H1 (cell line): ENCODE results near the gene R3HCC1L. TPM values are rescaled to one million over a fixed set of nuclear protein-coding genes. Genes with fewer than 3 reads are reported as not detected.
A peak's percentile ranks its signal among the peaks of the same experiment; 100 is the strongest.

Experiments used
- CTCF ChIA-PET: fragments of 300-600 bp; sonication (Branson Sonifier 250); formaldehyde crosslinking; loops from one replicate; lab custom pipeline; 2021; ENCODE audit not compliant: partially characterized antibody; lab: Charles Lee
- POLR2A ChIA-PET: fragments of 300-600 bp; sonication (Branson Sonifier 250); formaldehyde crosslinking; loops from one replicate; lab custom pipeline; 2021; ENCODE audit warnings: inconsistent platforms; ENCODE audit not compliant: partially characterized antibody; lab: Charles Lee
- DNase-seq, 2 experiments: peaks; one replicate each; pipeline versions ENCODE4 v3.0.0 to v3.0.0-alpha.2; 2010 to 2022; ENCODE audit warnings: low spot score in 2 of 2, low read depth in 1 of 2, mixed read lengths in 1 of 2
- FAIRE-seq: peaks from 2 replicates; lab custom pipeline; 2011; peaks lifted over from hg19 to GRCh38; lab: Jason Lieb, UNC
- H2AFZ ChIP-seq: 2 replicates; pipeline ENCODE4 v1.8.1; 2012; ENCODE audit warnings: low read length, inconsistent platforms
- H2AK5ac ChIP-seq: 2 replicates; pipeline ENCODE4 v1.6.1; 2013; ENCODE audit warnings: low read depth, low read length
- H2BK120ac ChIP-seq: replicated peaks from 2 replicates; pipeline ENCODE3; 2013; ENCODE audit warnings: low read depth, low read length, inconsistent platforms
- H2BK12ac ChIP-seq: 2 replicates; pipeline ENCODE4 v1.6.1; 2013; ENCODE audit warnings: low read depth, low read length
- H2BK15ac ChIP-seq: 2 replicates; pipeline ENCODE4 v1.6.1; 2013; ENCODE audit warnings: low read length
- H2BK20ac ChIP-seq: 2 replicates; pipeline ENCODE4 v1.6.1; 2013; ENCODE audit warnings: low read length
- H2BK5ac ChIP-seq: 2 replicates; pipeline ENCODE4 v1.6.1; 2013; ENCODE audit warnings: low read depth, low read length
- H3K14ac ChIP-seq: 2 replicates; pipeline ENCODE4 v1.6.1; 2013; ENCODE audit warnings: inconsistent platforms; ENCODE audit not compliant: insufficient read length
- H3K18ac ChIP-seq: 2 replicates; pipeline ENCODE4 v1.6.1; 2013; ENCODE audit warnings: low read length; ENCODE audit errors: extremely low read depth
- H3K23ac ChIP-seq: 2 replicates; pipeline ENCODE4 v1.6.1; 2013; ENCODE audit warnings: inconsistent platforms; ENCODE audit not compliant: insufficient read length
- H3K23me2 ChIP-seq: 2 replicates; pipeline ENCODE4 v1.6.1; 2013; ENCODE audit warnings: low read depth, low read length
- H3K27ac ChIP-seq: 2 replicates; pipeline ENCODE4 v1.6.1; 2011; ENCODE audit warnings: low read depth, low read length, inconsistent platforms
- H3K27me3 ChIP-seq, 4 experiments: replicated peaks in 1 of 4; 1 replicate in 1 of 4; 2 replicates in 3 of 4; pipeline versions ENCODE4 v1.6.1 to v1.8.1; 2011 to 2013; ENCODE audit warnings: low read length in 3 of 4, mild to moderate bottlenecking in 3 of 4, inconsistent platforms in 2 of 4, mixed read lengths in 2 of 4, moderate library complexity in 1 of 4; ENCODE audit not compliant: control insufficient read depth in 3 of 4, insufficient read depth in 3 of 4; ENCODE audit errors: extremely low read depth in 1 of 4
- H3K36me3 ChIP-seq, 4 experiments: 2 replicates each; pipeline versions ENCODE4 v1.6.1 to v1.8.1; 2011 to 2013; ENCODE audit warnings: mild to moderate bottlenecking in 4 of 4, low read length in 3 of 4, moderate library complexity in 2 of 4, control low read depth in 1 of 4, inconsistent platforms in 1 of 4; ENCODE audit not compliant: insufficient read depth in 4 of 4, control insufficient read depth in 2 of 4
- H3K4ac ChIP-seq: replicated peaks from 2 replicates; pipeline ENCODE3; 2013; ENCODE audit warnings: low read length, low read depth, mixed read lengths, inconsistent platforms; ENCODE audit not compliant: insufficient read length
- H3K4me1 ChIP-seq, 4 experiments: replicated peaks in 1 of 4; 1 replicate in 1 of 4; 2 replicates in 3 of 4; pipeline versions ENCODE4 v1.6.1 to v1.8.1; 2011 to 2013; ENCODE audit warnings: low read length in 3 of 4, inconsistent platforms in 2 of 4, mixed read lengths in 1 of 4; ENCODE audit not compliant: insufficient read depth in 4 of 4, control insufficient read depth in 3 of 4
- H3K4me2 ChIP-seq, 2 experiments: 2 replicates each; pipeline versions ENCODE4 v1.6.1 to v1.8.1; 2011 to 2013; ENCODE audit warnings: low read depth in 2 of 2, low read length in 2 of 2, control low read depth in 1 of 2, inconsistent platforms in 1 of 2, mild to moderate bottlenecking in 1 of 2; ENCODE audit not compliant: insufficient read depth in 1 of 2
- H3K4me3 ChIP-seq, 4 experiments: fragments of 200-600, 300-600 bp in 1 of 4; sonication (generic), shearing (Covaris generic), sonication (Bioruptor Twin) in 1 of 4; 2 replicates each; pipeline versions ENCODE4 v1.5.1 to v1.8.1; 2011 to 2016; ENCODE audit warnings: low read length in 4 of 4, low read depth in 3 of 4, control low read depth in 2 of 4, inconsistent platforms in 2 of 4, mild to moderate bottlenecking in 2 of 4, mixed read lengths in 1 of 4, moderate library complexity in 1 of 4; ENCODE audit not compliant: insufficient read depth in 2 of 4; ENCODE audit errors: extremely low read depth in 1 of 4
- H3K56ac ChIP-seq: replicated peaks from 2 replicates; pipeline ENCODE3; 2013; ENCODE audit warnings: low read depth, mild to moderate bottlenecking, mixed read lengths, low read length, inconsistent platforms; ENCODE audit not compliant: insufficient read length
- H3K79me1 ChIP-seq: 2 replicates; pipeline ENCODE4 v1.6.1; 2013; ENCODE audit warnings: low read depth, low read length, control low read depth
- H3K79me2 ChIP-seq, 2 experiments: 2 replicates each; pipeline versions ENCODE4 v1.6.1 to v1.8.1; 2012 to 2013; ENCODE audit warnings: low read length in 2 of 2, mild to moderate bottlenecking in 2 of 2, inconsistent platforms in 1 of 2; ENCODE audit not compliant: insufficient read depth in 2 of 2, control insufficient read depth in 1 of 2
- H3K9ac ChIP-seq, 4 experiments: replicated peaks in 1 of 4; 1 replicate in 1 of 4; 2 replicates in 3 of 4; pipeline versions ENCODE4 v1.6.1 to v1.8.1; 2011 to 2013; ENCODE audit warnings: low read depth in 3 of 4, low read length in 3 of 4, control low read depth in 2 of 4, mild to moderate bottlenecking in 2 of 4, moderate library complexity in 2 of 4, inconsistent platforms in 1 of 4; ENCODE audit errors: extremely low read depth in 1 of 4
- H3K9me3 ChIP-seq, 2 experiments: 2 replicates each; pipeline versions ENCODE4 v1.6.1 to v1.8.1; 2012 to 2013; ENCODE audit warnings: mild to moderate bottlenecking in 2 of 2, moderate library complexity in 2 of 2, control low read depth in 1 of 2, inconsistent platforms in 1 of 2, low read depth in 1 of 2, low read length in 1 of 2, mixed read lengths in 1 of 2; ENCODE audit not compliant: insufficient read depth in 2 of 2
- H4K20me1 ChIP-seq, 2 experiments: replicated peaks in 1 of 2; 2 replicates each; pipeline versions ENCODE3 to v1.8.1; 2011 to 2013; ENCODE audit warnings: inconsistent platforms in 2 of 2, low read length in 2 of 2, mild to moderate bottlenecking in 1 of 2; ENCODE audit not compliant: insufficient read depth in 2 of 2, control insufficient read depth in 1 of 2
- H4K5ac ChIP-seq: 2 replicates; pipeline ENCODE4 v1.6.1; 2013; ENCODE audit warnings: low read length, low read depth, mixed read lengths, inconsistent platforms; ENCODE audit not compliant: insufficient read length
- H4K8ac ChIP-seq: 2 replicates; pipeline ENCODE4 v1.8.0; 2013; ENCODE audit warnings: mild to moderate bottlenecking, moderate library complexity, low read length, inconsistent platforms; ENCODE audit not compliant: insufficient read depth; ENCODE audit errors: extremely low read depth
- H4K91ac ChIP-seq: replicated peaks from 2 replicates; pipeline ENCODE3; 2013; ENCODE audit warnings: low read length, mixed read lengths, inconsistent platforms; ENCODE audit not compliant: insufficient read length
- BACH1 ChIP-seq: IDR thresholded peaks from 2 replicates; pipeline ENCODE4 v1.6.1; 2012; ENCODE audit warnings: low read length, improper control_type of control experiment
- CEBPB ChIP-seq: IDR thresholded peaks from 2 replicates; pipeline ENCODE4 v1.6.1; 2012; ENCODE audit warnings: low read depth, low read length
- CHD1 ChIP-seq: IDR thresholded peaks from 2 replicates; pipeline ENCODE4 v1.6.1; 2012; ENCODE audit warnings: low read depth, low read length, improper control_type of control experiment
- EP300 ChIP-seq, 2 experiments: IDR thresholded peaks; 1 replicate in 1 of 2; 2 replicates in 1 of 2; pipeline ENCODE4 v1.6.1; 2011 to 2012; ENCODE audit warnings: low read depth in 2 of 2, low read length in 2 of 2, mild to moderate bottlenecking in 2 of 2, borderline replicate concordance in 1 of 2, inconsistent platforms in 1 of 2, moderate library complexity in 1 of 2
- GABPA ChIP-seq: IDR thresholded peaks from 2 replicates; pipeline ENCODE4 v1.6.1; 2011; ENCODE audit warnings: mild to moderate bottlenecking, low read length, moderate library complexity, borderline replicate concordance; ENCODE audit not compliant: insufficient read depth
- KDM1A ChIP-seq: fragments of 200-600, 300-600 bp; sonication (generic); IDR thresholded peaks from 2 replicates; pipeline ENCODE4 v1.7.1; 2016; ENCODE audit warnings: mild to moderate bottlenecking, low read length, borderline replicate concordance
- MAFK ChIP-seq: IDR thresholded peaks from 2 replicates; pipeline ENCODE4 v1.6.1; 2012; ENCODE audit warnings: low read depth, mild to moderate bottlenecking, improper control_type of control experiment, low read length
- MAX ChIP-seq: IDR thresholded peaks from 2 replicates; pipeline ENCODE4 v1.6.1; 2012; ENCODE audit warnings: inconsistent platforms
- NANOG ChIP-seq: IDR thresholded peaks from 2 replicates; pipeline ENCODE4 v1.6.1; 2011; ENCODE audit warnings: low read length, low read depth, mild to moderate bottlenecking, inconsistent platforms; ENCODE audit not compliant: insufficient read depth, poor library complexity, severe bottlenecking
- POU5F1 ChIP-seq: IDR thresholded peaks from 2 replicates; pipeline ENCODE4 v1.6.1; 2011; ENCODE audit warnings: low read depth, mild to moderate bottlenecking, low read length, moderate library complexity
- RAD21 ChIP-seq, 2 experiments: IDR thresholded peaks in 1 of 2; conservative IDR thresholded peaks in 1 of 2; 2 replicates each; pipeline ENCODE4 v1.6.1; 2011; ENCODE audit warnings: low read depth in 2 of 2, low read length in 2 of 2, improper control_type of control experiment in 1 of 2, inconsistent platforms in 1 of 2, mild to moderate bottlenecking in 1 of 2, moderate library complexity in 1 of 2
- SIX5 ChIP-seq: IDR thresholded peaks from 2 replicates; pipeline ENCODE4 v1.6.1; 2011; ENCODE audit warnings: mild to moderate bottlenecking, low read depth, low read length
- YY1 ChIP-seq: IDR thresholded peaks from 2 replicates; pipeline ENCODE4 v1.6.1; 2011; ENCODE audit warnings: low read depth, mild to moderate bottlenecking, low read length
- WGBS, 2 experiments: shearing (Covaris generic) in 1 of 2; methylation state at CpG; one replicate each; pipeline versions ENCODE4 v1.1.6 to v1.1.7; 2013 to 2015; ENCODE audit warnings: low lambda C conversion rate in 2 of 2, mixed read lengths in 2 of 2, inconsistent platforms in 1 of 2, low coverage in 1 of 2, missing lambda C conversion rate in 1 of 2; ENCODE audit not compliant: insufficient replicate concordance in 2 of 2, insufficient coverage in 1 of 2, insufficient read length in 1 of 2; ENCODE audit errors: extremely low coverage in 1 of 2, missing lambda C conversion rate in 1 of 2; 5-methylcytosine and 5-hydroxymethylcytosine counted together
- polyA plus RNA-seq, 7 experiments: library from polyadenylated mRNA; depleted of rRNA in 3 of 7; stranded (reverse) in 5 of 7; unstranded in 2 of 7; fragments of >200 nt in 5 of 7; fragments of 200-250 nt in 2 of 7; gene quantifications; 1 replicate in 5 of 7; 2 replicates in 1 of 7; 4 replicates in 1 of 7; pipeline versions ENCODE4 v1.2.1 to v1.2.3, GENCODE V29; 2011 to 2013; ENCODE audit warnings: missing spikeins in 2 of 7, mixed read lengths in 2 of 7
- total RNA-seq: library from RNA; stranded (reverse); fragmentation: NEBNext Ultra II Directional; extraction: Animal tissue kit (Norgen Biotek cat#: 25700); gene quantifications from 2 replicates; pipeline ENCODE4 v1.2.1, GENCODE V29; 2021

R3HCC1L gene
- total and polyA plus RNA-seq, 2 of the 8 experiments (the other 6 are each of a cell fraction or from before 2014, with no cell fraction given) = 6.9 to 13.9 TPM

GRCh38 chr10:98168147-98168546 lies 33.7 kb downstream of the R3HCC1L start:
- WGBS, 2 experiments = 54% methylated on average over 7 of the region's 7 CpGs; no CpG with 5 or more reads in 1 of the 2 experiments
- Histone ChIP-seq H4K20me1 (peaks cover 0 to 2% of the 10 kb centered on the region in 2 experiments), H3K4me2 (peak overlapping the region; percentile 46 to 59; a peak in 3 of 4 replicates), H3K79me1 (no peaks in the 10 kb centered on the region; the same call in 1 of the 2 replicates), H3K9ac (no peak overlapping the region), H2AK5ac (no peak overlapping the region), H3K23me2 (no peaks in the 10 kb centered on the region), H3K4ac (no peak overlapping the region), H2BK5ac (0 out of 2 replicates have a peak overlapping the region, but pooled peaks have one; percentile 6), H3K9me3 (no peaks in the 10 kb centered on the region), H3K79me2 (peaks cover 0 to 2% of the 10 kb centered on the region in 2 experiments; a peak in 2 of 4 replicates), H3K27me3 (no peaks in the 10 kb centered on the region), H2BK12ac (no peak overlapping the region), H3K56ac (no peak overlapping the region), H3K18ac (no peak overlapping the region), H2BK20ac (no peak overlapping the region), H3K27ac (no peak overlapping the region), H3K4me1 (peaks cover 2 to 9% (median 7%) of the 10 kb centered on the region in 4 experiments), H4K91ac (no peak overlapping the region), H4K5ac (no peak overlapping the region), H2BK15ac (no peak overlapping the region), H3K23ac (no peak overlapping the region), H3K14ac (no peak overlapping the region), H2BK120ac (no peak overlapping the region), H3K4me3 (peak overlapping the region in 1 of 4 experiments; percentile 23; a peak in 1 of 8 replicates), H4K8ac (no peak overlapping the region), H3K36me3 (peaks cover 0 to 7% (median 1%) of the 10 kb centered on the region in 4 experiments; a peak in 2 of 8 replicates), H2AFZ (no peak overlapping the region)
- DNase-seq (no peak), FAIRE-seq (no peak)
- POLR2A ChIA-PET = no interaction called here
- CTCF ChIA-PET = interaction anchor here (0.5 to 7.8 kb wide), 9 partner anchors 11 to 507 kb away, joined by 3 to 68 read pairs (median 5); no protein-coding TSS in a partner anchor
- TF ChIP-seq EP300 (IDR thresholded peaks at IDR 0.05; ENCODE audit: borderline replicate concordance in 1 of 2, low read depth in 2 of 2, low read length in 2 of 2) (no peak), MAFK (no peak), NANOG (no peak), POU5F1 (no peak), YY1 (no peak), BACH1 (no peak), KDM1A (no peak), SIX5 (no peak), CHD1 (no peak), CEBPB (no peak), GABPA (no peak), RAD21 (IDR thresholded peaks at IDR 0.05 in 1 of 2, conservative IDR thresholded peaks at IDR 0.05 in 1 of 2; ENCODE audit: low read depth in 2 of 2, low read length in 2 of 2) (no peak), MAX (no peak)
